Tracheal epithelial cell (primary cell): ENCODE data around the gene ARHGAP15. TPM values are rescaled to one million over a fixed set of nuclear protein-coding genes. Genes with fewer than 3 reads are reported as not detected.

Experiments
- total RNA-seq: library from RNA; depleted of rRNA; stranded (reverse); fragments of >200 nt; gene quantifications from 2 replicates; pipeline ENCODE4 v1.2.1, GENCODE V29; 2014

ARHGAP15 gene
- total RNA-seq, result not detected in 2 replicates

DNA sequence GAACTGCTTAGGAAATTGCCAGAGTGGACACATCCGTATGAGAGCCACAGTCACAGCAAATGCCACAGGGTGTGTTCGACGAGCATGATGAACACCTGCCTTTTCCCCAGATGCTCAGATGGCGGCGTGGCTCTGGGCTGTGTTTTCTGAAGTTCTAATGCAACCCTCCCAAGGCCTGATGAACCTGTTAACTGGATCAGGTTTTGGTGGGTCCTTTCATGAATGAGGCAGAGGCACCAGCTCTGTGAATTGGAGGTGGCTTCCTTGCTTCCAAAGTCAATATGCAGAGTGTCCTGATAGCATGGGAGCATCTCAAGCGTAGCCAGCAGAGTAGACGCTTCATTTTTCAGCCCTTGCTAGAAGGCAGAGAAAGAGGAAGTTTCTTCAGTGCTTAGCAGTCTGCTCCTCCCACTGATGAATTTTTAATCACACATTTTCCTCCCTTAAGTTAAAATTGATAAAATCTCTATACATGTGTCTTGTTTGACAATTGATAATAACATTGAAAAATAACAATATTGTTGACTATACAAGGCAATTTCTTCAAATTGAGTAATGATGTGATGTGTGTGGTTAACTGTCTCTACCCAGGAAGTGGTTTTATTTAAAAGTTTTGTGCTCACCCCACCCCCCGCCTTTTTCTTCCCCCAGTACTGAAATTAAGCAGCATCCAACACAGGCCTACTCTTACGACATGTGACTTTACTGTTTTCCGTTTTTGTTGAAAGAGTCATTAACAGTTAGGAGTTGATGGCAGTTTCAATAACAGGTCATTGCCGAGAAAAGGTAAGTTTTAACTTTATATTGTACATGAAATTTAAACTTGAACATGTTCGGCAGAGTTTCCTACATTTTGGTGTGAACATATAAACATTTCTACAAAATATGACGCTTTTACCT lies at the start of gene ARHGAP15:
TSS of gene ARHGAP15 (plus strand) at position 739 of the 900 bp plus-strand sequence.

